DND-41 (cell line): ENCODE data around the gene MKNK2.
A peak's percentile ranks its signal among the peaks of the same experiment; 100 is the strongest.
"Not testable (repeated sequence)": the region's sequence is repeated elsewhere in the genome, so short reads cannot be mapped to it uniquely, and the experiment has no call there.

Experiments used
- ATAC-seq: fragments of 200-7000 bp; cut with Tn5 transposase; 3 replicates; pipeline ENCODE4 v1.9.1; 2021; ENCODE audit warnings: low read depth; ENCODE audit not compliant: insufficient read depth
- DNase-seq: peaks from one replicate; pipeline ENCODE4 v3.0.0-alpha.2; 2020
- H2AFZ ChIP-seq: 2 replicates; pipeline ENCODE4 v1.6.0; 2012; ENCODE audit warnings: low read depth, low read length
- H3K27ac ChIP-seq: 2 replicates; pipeline ENCODE4 v1.5.1; 2012; ENCODE audit warnings: low read length, inconsistent platforms
- H3K27me3 ChIP-seq: fragments of 200-600 bp; sonication (generic); 2 replicates; pipeline ENCODE4 v1.6.0; 2012; ENCODE audit warnings: low read length, mild to moderate bottlenecking, inconsistent platforms; ENCODE audit not compliant: insufficient read depth, poor library complexity
- H3K36me3 ChIP-seq: 2 replicates; pipeline ENCODE4 v1.5.1; 2012; ENCODE audit warnings: low read length, inconsistent platforms; ENCODE audit not compliant: insufficient read depth
- H3K4me1 ChIP-seq: 2 replicates; pipeline ENCODE4 v1.5.1; 2012; ENCODE audit warnings: mild to moderate bottlenecking, low read length; ENCODE audit not compliant: insufficient read depth
- H3K4me2 ChIP-seq: 2 replicates; pipeline ENCODE4 v1.6.0; 2012; ENCODE audit warnings: mild to moderate bottlenecking, moderate library complexity, low read length, inconsistent platforms; ENCODE audit not compliant: insufficient read depth
- H3K4me3 ChIP-seq, 2 experiments: fragments of 200-600 bp in 1 of 2; shearing (Covaris generic) in 1 of 2; 2 replicates each; pipeline ENCODE4 v1.5.1; 2012 to 2016; ENCODE audit warnings: inconsistent platforms in 2 of 2, low read length in 2 of 2, mild to moderate bottlenecking in 2 of 2, low read depth in 1 of 2, moderate library complexity in 1 of 2
- H3K79me2 ChIP-seq: 2 replicates; pipeline ENCODE4 v1.6.0; 2012; ENCODE audit warnings: low read length, inconsistent platforms; ENCODE audit not compliant: insufficient read depth
- H3K9ac ChIP-seq: 2 replicates; pipeline ENCODE4 v1.6.0; 2012; ENCODE audit warnings: low read depth, mild to moderate bottlenecking, inconsistent platforms, low read length, moderate library complexity
- H3K9me3 ChIP-seq: 2 replicates; pipeline ENCODE4 v1.5.1; 2012; ENCODE audit warnings: low read length, moderate library complexity, mild to moderate bottlenecking, inconsistent platforms; ENCODE audit not compliant: insufficient read depth, severe bottlenecking
- H4K20me1 ChIP-seq: 2 replicates; pipeline ENCODE4 v1.6.0; 2012; ENCODE audit warnings: low read length; ENCODE audit not compliant: insufficient read depth
- EZH2 ChIP-seq: IDR thresholded peaks from 3 replicates; pipeline ENCODE4 v1.6.1; 2012; ENCODE audit warnings: borderline replicate concordance, low read depth, mild to moderate bottlenecking, moderate library complexity, low read length, inconsistent platforms; ENCODE audit not compliant: severe bottlenecking
- TF ChIP-seq, protein P1 (sequence below): IDR thresholded peaks from 2 replicates; pipeline ENCODE4 v1.5.1; 2012; ENCODE audit warnings: borderline replicate concordance, low read length, moderate library complexity, mild to moderate bottlenecking; ENCODE audit not compliant: poor library complexity, severe bottlenecking; ENCODE audit errors: extremely low read depth

MKNK2 gene

DNA sequence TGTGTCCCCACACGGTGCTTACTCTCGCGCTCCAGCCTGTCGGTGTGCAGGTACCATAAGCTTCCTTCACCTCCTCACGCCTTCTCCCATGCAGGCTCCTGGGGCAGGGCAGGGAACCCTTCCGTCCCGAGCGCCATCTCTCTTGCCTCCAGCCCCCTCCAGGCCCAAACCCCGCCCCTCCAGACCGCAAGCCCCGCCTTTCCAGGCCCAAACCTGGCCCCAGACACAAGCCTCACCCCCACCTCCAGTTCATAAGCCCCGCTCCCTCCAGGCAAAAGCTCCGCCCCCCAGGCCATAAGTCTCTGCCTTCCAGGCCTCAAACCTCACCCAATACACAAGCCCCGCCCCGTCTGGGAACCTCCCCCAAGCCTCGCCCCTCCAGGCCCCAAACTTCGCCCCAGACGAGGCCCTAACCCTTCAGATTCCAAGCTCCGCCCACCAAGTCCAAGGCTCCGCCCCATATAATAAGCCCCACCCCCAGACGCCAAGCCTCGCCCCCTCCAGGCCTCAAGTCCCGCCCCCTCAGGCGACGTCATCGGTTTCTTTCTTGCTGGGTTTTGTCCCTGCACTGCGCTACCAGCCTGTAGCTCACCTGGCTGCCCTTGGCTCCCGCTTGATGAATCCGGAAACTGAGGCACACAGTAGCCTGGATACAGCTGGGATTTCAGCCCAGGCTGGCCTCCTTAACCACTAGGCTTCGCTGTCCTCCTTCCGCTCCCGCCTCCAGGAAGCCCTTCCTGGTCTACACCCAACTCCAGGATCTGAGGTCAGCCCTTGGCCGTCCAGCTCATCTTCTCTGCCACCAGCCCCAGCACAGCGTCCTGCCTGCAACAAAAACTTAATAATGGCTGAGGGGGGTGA is 16.1 kb downstream of the MKNK2 start:
- no peak overlapping the region for H3K9ac ChIP-seq
- H3K4me3 ChIP-seq = no peak overlapping the region
- no peak for TF ChIP-seq EZH2
- TF ChIP-seq, protein P1, sequence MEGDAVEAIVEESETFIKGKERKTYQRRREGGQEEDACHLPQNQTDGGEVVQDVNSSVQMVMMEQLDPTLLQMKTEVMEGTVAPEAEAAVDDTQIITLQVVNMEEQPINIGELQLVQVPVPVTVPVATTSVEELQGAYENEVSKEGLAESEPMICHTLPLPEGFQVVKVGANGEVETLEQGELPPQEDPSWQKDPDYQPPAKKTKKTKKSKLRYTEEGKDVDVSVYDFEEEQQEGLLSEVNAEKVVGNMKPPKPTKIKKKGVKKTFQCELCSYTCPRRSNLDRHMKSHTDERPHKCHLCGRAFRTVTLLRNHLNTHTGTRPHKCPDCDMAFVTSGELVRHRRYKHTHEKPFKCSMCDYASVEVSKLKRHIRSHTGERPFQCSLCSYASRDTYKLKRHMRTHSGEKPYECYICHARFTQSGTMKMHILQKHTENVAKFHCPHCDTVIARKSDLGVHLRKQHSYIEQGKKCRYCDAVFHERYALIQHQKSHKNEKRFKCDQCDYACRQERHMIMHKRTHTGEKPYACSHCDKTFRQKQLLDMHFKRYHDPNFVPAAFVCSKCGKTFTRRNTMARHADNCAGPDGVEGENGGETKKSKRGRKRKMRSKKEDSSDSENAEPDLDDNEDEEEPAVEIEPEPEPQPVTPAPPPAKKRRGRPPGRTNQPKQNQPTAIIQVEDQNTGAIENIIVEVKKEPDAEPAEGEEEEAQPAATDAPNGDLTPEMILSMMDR = no peak
- no peaks in the 10 kb centered on the region for H3K79me2 ChIP-seq
- H4K20me1 ChIP-seq = 0 out of 2 replicates have a peak, but pooled peaks cover 3% of the 10 kb centered on the region
- H2AFZ ChIP-seq = no peak overlapping the region
- H3K4me1 ChIP-seq = peaks cover 4% of the 10 kb centered on the region
- peak; percentile 68 for DNase-seq
- peaks cover 14% of the 10 kb centered on the region for H3K36me3 ChIP-seq
- no peaks in the 10 kb centered on the region for H3K27me3 ChIP-seq
- peak; percentile 57 for ATAC-seq
- peaks cover 11% of the 10 kb centered on the region for H3K9me3 ChIP-seq
- no peak overlapping the region for H3K27ac ChIP-seq
- no peak overlapping the region for H3K4me2 ChIP-seq

DNA sequence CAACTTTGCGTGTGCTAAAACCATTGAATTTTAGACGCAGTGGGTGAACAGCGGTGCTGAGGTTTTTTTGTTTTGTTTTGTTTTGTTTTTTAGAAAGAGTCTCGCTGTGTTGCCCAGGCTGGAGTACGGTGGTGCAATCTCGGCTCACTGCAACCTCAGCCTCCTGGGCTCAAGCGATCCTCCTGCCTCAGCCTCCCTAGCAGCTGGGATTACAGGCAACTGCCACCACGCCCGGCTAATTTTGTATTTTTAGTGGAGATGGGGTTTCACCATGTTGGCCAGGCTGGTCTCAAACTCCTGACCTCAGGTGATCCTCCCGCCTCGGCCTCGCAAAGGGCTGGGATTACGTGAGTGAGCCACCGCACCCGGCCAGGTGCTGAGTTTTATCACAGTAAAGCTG is 16.8 kb downstream of the MKNK2 start:
- not testable (repeated sequence) for H3K4me1 ChIP-seq, H3K27me3 ChIP-seq, H3K27ac ChIP-seq, H3K79me2 ChIP-seq, H3K36me3 ChIP-seq, ATAC-seq, H2AFZ ChIP-seq, H3K4me2 ChIP-seq, H4K20me1 ChIP-seq, DNase-seq, H3K4me3 ChIP-seq, H3K9ac ChIP-seq
- peaks cover 11% of the 10 kb centered on the region for H3K9me3 ChIP-seq

DNA sequence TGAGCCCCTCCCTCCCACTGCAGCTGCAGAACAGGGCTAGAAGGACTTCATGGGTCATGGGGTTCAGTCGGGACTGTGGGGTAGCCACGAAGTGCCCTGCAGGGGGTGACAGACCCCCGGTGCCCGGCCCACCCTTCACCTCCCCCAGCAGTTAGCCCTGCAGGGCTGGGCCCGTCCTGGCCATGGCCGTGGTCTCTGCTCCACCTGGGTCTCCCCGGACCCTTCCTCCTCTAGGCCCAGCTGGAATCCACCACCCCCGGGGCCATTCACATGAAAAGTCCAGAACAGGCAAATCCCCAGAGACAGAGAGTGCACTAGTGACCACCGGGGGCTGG is 17.3 kb downstream of the MKNK2 start:
- H3K4me3 ChIP-seq = no peak overlapping the region
- no peak for DNase-seq
- H3K4me1 ChIP-seq = peaks cover 4% of the 10 kb centered on the region
- peaks cover 11% of the 10 kb centered on the region for H3K9me3 ChIP-seq
- no peak overlapping the region for H3K4me2 ChIP-seq
- no peak for TF ChIP-seq EZH2
- TF ChIP-seq, protein P1 = no peak
- no peak overlapping the region for H2AFZ ChIP-seq
- peaks cover 3% of the 10 kb centered on the region for H3K36me3 ChIP-seq
- H3K27ac ChIP-seq = no peak overlapping the region
- no peaks in the 10 kb centered on the region for H3K79me2 ChIP-seq
- H3K9ac ChIP-seq = no peak overlapping the region
- ATAC-seq = no peak
- H3K27me3 ChIP-seq = no peaks in the 10 kb centered on the region
- no peaks in the 10 kb centered on the region for H4K20me1 ChIP-seq

DNA sequence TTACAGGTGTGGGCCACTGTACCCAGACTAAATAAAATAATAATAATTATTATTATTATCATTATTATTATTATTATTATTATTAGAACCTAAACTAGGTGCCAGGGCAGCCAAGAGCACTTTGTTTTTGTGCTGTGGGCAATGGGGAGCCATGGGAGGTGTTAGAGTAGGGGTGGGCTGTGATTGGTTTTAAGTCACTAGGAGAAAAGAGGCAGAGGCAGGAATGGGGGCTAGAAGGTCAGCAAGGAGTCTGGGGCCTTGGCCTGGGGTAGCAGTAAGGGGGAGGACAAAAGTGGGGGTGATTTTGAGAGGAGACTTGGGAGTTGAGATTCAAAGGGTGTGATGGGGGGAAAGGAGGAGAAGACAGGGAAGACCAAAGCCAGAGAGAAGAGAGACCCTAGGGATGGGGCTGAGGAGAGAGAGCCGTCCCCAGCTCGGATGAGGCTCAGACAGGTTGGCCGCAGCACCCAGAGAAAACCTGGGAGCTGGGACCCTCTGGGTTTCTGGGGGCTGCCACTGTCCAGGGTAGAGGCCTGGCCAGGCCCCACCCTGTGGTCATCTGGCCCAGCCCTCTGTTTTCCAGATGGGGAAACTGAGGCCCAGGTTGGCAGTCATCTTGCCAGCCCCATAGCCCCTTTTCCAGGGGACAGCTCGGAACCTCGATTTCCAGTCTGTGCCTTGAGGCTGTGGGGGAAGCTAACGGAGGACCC is 17.8 kb downstream of the MKNK2 start:
- no peak overlapping the region for H3K27ac ChIP-seq
- no peaks in the 10 kb centered on the region for H4K20me1 ChIP-seq
- peaks cover 4% of the 10 kb centered on the region for H3K4me1 ChIP-seq
- H3K9me3 ChIP-seq = peaks cover 11% of the 10 kb centered on the region
- TF ChIP-seq EZH2 = no peak
- TF ChIP-seq, protein P1 = no peak
- no peak for DNase-seq
- no peak overlapping the region for H3K4me2 ChIP-seq
- H3K27me3 ChIP-seq = no peaks in the 10 kb centered on the region
- H3K36me3 ChIP-seq = no peaks in the 10 kb centered on the region
- H3K4me3 ChIP-seq = no peak overlapping the region
- no peak for ATAC-seq
- no peaks in the 10 kb centered on the region for H3K79me2 ChIP-seq
- H3K9ac ChIP-seq = no peak overlapping the region
- H2AFZ ChIP-seq = no peak overlapping the region
